GM12878 (cell line): ENCODE data around the gene MYO1E.

Experiments used
- POLR2A ChIP-seq: IDR thresholded peaks from 2 replicates; pipeline ENCODE4 v1.6.1; 2011; ENCODE audit warnings: low read depth, mild to moderate bottlenecking, low read length
- ZZZ3 ChIP-seq: IDR thresholded peaks from 2 replicates; pipeline ENCODE4 v1.6.1; 2011; ENCODE audit warnings: low read depth; ENCODE audit not compliant: control insufficient read depth, insufficient read length

- TF ChIP-seq POLR2A (peak; percentile 40; the same call in 1 of the 2 replicates), ZZZ3 (no peak)
These were observed 155.8 kb downstream of the MYO1E start for GRCh38 chr15:59216911-59217310.
